COLO829 (cell line): ENCODE data around the gene NEDD4L.

ENCODE experiments used
- DNase-seq: peaks from one replicate; pipeline ENCODE4 v3.0.0; 2012; ENCODE audit warnings: low spot score

Gene NEDD4L

DNA sequence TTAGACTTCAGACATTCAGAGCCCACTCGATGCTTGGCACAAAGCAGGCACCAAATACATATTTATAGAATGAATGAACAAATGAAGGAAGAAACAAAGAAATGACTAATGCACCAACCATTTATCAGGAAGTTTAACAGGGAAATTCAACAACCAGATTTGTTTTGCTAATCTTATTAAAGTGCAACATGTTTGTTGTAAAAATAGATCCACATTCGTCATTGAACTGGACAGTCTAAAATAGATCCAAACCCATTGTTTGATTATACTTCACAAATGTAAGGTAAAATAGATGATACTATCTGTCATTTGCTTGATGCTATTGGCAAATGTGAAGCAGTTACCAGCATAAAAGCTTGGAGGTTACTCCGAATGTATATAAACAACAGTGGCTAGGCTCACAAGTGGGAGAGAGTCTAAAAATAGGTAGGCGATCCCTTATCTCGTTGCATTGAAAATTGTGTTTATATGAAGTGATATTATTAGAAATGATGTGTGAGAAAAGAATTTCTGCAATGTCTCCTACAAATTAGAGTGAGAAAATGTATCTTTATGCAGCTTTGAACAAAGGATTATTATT, 246.2 kb downstream of the NEDD4L start:
- DNase-seq = no peak

DNA sequence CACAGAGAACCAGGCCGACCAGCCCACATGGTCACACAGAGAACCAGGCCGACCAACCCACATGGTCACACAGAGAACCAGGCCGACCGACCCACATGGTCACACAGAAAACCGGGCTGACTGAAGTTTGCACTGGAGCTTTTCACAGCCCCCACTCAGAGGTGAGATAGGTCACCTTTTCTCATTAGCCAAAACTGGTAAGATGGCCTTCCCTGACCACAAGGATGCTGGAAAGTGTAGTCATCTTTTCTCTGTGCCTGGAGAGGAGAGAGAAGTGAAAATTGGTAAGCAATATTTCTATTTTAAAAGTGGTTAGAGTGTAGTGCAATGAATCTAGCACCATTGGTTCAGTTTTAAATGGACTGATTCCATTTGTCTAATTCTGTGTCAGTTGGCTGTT, 247.1 kb downstream of the NEDD4L start:
- no peak for DNase-seq

DNA sequence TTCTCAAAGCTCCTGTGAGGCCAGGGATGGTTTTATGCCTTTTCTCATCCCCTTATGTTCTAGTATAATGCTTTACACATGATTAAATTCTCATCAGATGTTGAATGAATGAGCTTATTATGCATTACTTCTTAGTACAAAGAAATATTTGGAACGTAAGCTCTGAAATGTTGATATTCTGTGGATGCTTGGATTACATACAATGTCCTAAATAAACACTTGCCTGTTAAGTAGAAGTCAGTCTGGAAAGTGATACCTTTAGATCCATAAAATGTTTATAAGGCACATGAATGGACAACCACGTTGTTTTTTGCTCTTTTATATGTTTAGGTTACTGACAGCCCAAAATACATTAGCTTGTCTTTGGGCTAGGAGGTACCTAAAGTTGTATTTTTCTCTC, 248.6 kb downstream of the NEDD4L start:
- no peak for DNase-seq

DNA sequence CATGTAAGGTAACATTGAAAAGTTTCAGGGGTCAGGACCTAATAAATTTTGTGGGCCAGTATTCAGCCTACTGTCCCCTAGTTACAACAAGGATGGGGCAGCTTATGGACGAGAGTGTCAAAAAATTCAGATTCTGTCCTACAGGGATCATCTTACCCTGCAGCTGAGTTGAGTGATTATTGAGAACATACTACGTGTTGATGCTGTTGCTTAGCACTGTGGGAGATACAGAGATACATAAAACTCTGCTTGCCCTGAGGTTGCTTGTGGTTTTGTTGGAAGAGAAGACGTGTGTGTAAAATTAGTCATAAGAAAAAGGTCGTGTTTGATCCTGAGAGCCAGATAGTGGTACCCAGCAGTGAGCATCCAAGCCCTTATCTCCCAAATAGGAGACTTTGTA, 253.2 kb downstream of the NEDD4L start:
- DNase-seq = no peak

DNA sequence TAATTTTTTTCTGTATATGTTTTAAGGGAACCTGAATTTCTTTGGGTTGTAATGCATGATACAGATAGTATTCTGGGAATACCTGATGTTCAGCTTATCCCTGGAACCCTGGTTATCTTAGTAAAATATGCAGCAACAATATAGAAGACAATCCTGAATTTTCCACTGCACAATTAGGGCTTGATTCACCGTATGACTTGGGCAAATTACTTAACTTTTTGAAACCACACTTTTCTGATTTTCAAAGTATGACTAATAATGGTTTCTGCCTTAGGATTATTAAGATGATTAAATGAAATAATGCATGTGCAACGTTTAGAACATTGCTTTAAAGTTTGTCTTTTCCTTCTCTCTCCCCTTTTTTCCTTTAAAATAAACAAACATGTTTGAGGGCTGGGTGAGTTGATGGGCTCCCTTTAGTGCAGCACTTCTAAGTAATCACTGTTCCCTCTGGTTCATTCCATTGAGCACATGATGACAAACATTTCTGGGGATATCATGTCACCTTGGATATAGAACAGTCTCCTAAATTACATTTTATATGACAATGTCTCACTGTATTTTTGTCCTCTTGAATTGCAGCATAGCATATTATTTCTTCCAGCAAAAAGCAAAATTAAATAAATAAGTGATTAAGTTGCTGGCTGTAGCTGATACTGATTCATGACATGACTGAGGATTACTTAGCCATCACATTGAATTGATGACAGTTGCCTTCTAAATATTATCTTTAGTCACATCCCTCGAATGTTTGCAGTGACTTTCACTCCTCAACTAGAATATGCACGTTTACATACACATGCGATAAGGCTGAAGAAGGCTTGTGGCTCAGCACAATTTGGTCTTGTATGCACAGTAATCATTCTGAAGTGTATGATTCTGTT, 254.5 kb downstream of the NEDD4L start:
- no peak for DNase-seq

DNA sequence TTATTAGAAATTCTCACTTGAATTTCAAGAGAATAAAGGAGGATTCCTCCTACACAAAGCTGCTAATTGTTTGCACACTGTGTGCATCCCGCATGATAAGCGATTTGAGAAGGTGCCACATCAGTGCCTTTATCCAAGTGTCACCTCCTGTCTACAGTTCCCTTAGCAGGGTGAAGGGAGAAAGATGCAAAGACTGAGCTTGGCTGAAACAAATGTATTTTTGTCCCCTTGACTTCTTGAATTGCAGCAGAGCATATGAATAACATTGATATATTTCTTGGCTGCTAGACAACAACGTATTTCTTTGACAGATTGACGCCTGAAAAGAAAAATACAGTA, 255.1 kb downstream of the NEDD4L start:
- DNase-seq = no peak

DNA sequence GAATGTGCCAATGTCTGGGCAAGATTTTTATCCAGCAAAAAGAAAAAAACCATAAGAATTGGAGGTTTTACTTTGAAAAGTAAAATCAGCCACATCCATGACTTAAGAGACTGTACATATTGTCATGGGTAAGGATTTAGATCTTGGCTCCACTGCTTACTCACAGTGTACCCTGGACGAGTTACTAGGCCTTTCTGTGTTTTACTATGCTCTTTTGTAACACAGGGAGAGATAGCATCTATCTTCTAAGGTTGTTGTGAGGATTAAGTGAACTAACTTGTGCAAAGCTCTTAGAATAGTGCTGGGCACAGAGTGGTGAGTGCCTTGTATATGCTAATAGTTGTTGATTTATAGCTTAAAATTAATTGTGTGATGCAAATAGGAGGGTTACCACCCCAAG, 255.9 kb downstream of the NEDD4L start:
- no peak for DNase-seq

DNA sequence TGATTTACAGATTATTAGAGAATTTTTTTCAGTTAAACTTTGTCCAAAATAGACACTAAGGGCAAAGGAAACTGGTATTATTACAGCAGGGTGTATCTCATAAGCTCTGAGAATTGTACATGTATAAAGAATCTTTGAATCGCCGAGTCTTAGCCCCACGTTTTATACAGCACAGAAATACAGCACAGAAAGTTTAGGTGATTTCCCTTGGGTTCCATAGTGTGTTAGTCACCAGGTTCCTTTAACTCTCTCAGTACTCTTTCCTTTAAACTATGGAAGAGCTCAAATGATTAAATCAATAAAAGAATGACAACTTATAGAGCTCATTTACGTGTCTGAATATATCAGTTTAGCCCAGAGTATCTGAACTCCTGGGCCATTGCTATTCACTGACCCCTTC, 256.8 kb downstream of the NEDD4L start:
- DNase-seq = no peak

DNA sequence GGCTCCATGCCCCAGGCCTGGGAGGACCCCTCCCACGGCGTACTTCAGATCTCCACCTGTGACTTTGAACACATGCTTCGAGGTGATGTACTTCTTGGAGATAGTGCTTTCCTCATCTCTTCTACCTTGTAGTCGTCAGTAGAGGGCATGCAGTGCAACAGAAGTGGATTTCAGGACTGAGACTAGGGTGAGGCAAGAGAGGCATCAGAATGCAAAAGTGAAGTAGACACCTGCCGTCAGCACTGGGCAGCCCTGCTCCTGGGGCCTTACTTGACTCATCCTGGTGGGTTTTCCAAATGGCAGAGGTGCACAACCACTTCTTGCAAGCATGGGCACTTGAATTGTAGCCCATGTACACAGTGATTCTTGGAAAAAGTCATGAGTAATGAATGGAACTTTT, 258.8 kb downstream of the NEDD4L start:
- no peak for DNase-seq

DNA sequence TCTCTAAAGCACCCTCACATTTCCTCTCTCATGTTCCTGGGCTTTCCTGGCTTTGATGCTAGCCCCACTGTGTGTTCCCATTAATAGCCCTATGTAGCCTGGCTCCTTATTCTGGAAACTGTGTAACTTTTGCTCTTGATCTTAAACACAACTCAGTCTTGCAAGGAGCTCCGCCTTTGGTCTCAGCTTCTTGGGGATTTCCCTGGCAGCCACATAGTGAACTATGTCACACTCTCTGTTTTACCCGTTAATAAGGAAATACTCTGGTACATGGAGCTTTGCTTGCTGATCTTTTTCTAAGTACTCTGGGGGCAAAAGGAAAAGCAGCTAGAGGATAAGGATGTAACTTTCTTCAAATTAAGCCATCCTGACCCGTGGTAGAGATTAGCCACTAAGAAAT, 259.3 kb downstream of the NEDD4L start:
- no peak for DNase-seq

DNA sequence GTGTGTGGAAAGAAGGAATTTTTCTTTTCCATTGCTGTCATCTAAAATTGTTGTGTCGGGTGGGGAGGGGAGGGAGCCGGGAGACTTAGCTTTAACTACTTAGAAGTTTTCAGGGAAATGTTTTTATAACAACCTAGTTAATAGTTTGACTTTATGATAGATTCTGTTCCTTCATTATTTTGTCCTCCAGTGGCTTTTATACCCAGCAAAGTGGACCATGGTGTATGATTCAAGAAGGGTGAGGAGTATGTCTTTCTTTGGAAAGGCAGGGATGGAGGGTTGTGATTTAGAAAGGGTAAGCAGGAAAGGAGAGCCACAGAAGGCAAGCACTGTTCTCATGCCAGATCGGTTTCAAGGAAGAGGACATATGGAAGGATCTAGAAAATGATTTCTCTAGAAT, 261.8 kb downstream of the NEDD4L start:
- no peak for DNase-seq

DNA sequence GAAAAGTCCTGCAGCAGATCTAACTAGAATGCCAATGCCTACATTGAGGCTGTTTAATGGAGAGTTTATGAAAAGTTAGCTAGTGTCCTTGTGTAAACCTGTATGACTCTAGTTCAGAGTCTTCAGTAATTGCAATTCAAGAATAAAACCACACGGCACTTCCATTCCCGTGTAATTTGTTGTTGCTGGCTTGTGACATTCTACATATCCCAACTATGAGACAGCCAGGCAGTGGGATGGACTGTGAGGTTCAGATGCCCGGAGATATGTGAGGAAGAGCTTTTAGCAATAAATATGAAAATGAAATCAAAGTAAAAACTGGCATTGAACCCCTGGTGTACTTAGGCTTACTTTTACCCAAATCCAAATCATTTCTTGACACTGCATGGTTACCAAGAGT, 263.4 kb downstream of the NEDD4L start:
- DNase-seq = no peak

DNA sequence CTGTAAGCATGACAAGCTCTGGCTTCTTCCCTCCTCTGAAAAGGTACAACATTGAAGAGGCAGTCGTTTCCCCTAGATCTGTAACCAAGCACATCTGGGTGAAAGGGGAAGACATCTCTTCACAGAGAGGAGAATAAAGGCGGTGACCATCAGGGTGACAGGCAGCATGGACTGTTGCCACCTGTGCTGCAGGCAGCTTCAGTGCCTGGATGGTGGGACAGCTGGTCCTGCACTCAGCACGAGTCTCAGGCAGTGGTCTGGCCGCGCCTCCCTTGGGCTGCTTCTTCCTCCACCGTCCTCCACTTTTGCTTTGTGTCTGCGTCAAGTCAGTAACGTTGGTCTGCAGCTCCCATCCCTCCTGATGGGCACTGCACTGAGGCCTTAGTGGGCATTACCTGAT, 264.4 kb downstream of the NEDD4L start:
- no peak for DNase-seq

DNA sequence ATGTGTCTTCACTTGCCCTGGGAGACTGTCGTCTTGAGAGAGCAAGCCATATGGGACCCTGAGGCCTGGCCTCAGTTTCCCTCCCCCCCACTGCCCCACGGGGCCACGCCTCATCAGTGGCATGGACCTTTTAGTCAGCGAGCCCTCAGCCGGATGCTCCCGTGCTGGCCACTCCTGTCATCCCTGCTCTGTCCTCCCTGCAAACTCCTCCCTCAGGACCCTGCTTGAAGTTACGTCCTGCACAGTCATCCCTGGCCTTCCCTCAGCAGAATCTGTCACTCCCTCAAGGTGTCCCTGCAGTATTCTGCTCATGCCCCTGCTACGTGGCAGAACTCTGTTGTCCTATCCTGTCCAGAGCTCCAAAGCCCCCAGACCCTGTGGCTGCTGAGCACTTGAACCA, 265.1 kb downstream of the NEDD4L start:
- no peak for DNase-seq

DNA sequence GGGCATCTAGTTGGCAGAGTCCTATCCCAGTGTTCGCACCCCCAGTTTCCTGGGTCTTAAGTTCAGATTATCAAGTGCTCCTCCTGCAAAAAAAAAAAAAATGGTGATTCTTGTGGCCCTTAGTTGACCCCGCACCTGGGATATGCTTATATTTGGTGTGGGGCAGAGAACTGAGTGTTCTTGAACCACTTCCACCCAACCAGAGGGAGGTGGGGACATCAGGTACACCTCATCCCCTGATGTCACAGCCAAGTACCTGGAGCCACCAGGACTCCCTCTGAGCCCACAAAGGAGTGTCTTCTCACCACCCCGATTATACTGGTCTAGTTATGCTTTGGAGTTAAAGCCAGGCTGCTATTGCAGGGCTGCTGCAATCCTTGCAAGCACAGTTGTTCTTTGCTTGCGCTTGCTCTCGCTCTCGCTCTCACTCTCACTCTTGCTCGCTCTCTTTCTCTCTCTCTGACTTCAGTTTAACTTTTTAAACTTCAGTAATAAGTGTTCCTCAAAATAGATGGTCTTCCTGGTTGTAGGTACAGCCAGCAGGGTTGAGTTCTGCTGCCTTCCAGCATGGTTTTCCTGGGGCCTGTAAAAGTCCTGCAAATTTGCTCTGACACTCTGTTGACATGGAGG, 265.7 kb downstream of the NEDD4L start:
- no peak for DNase-seq

DNA sequence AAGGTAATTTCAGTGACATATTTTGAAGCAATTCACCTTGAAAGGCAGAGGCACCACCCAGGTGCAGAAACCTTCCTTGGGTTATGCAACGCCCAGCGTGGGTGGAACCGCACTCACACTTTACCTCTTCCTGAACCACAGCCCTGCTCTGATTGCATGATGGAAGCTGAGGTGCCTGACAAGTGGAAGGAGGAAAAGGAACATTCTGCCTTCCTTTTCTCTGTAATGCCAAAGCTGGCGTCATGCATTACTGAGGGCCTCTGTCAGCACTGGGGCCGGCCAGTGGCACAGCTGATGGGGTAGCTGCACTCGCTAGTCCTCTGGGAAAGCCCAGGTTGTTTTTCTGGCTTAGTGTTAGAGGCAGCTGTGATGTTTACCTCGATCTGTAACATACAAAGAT, 266.5 kb downstream of the NEDD4L start:
- no peak for DNase-seq

DNA sequence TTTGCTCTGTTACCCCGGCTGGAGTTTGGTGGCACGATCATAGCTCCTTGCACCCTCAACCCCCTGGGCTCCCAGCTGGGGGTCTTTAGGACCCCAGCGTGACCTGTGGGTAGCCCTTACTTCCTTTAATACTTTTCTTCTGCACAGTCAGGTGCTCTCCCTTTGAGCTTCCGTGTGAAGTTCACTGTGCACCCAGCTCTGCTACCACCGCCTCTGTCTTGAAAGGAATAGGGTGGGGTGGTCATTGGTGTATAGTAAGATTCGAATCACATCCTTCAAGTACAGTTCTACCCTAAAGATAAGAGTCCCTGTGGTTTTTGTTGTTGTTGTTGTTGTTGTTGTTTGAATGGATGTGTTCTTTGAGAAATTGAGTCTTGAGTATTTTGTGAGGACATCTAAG, 267.4 kb downstream of the NEDD4L start:
- DNase-seq = no peak

DNA sequence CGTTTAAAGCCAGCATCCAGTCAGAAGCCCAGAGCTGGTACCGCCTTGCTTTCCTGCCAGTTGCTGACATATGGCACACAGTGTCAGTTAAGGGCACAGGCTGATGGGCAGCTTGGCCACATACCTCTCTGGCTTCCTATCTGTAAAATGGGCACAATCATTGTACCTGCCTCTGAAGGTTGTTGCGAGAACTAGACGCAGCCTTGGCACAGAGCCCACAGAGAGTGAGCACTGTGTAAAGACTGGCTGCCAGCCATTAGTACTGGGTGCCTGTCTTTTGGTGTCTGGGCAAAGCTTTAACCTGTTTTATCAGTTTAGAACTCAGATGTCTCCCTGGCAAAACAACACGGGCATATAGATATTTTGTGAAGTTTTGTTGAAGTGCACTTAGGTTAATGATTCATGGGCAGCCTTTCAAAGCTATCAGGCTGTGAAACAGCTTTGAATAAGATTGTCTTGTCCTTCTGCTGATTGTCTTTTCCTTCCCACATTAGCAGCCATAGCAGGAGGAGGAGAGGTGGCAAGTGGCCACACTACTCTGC, 269.5 kb downstream of the NEDD4L start:
- no peak for DNase-seq

DNA sequence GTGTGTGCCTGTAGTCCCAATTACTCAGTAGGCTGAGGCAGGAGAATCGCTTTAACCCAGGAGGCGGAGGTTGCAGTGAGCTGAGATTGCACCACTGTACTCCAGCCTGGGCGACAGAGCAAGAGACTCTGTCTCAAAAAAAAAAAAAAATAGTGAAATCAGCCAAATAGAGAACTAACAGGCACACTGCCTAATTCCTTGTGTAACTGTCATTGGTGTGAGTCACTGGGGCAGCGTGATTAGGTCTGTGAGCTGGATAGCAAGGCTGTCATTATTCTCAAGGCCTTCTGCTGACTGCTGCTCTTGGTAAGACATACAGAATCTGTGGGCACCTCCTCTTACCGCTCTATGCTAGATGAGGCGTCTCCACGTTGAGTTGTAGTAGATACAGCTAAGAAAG, 270.3 kb downstream of the NEDD4L start:
- DNase-seq = peak; percentile 66

DNA sequence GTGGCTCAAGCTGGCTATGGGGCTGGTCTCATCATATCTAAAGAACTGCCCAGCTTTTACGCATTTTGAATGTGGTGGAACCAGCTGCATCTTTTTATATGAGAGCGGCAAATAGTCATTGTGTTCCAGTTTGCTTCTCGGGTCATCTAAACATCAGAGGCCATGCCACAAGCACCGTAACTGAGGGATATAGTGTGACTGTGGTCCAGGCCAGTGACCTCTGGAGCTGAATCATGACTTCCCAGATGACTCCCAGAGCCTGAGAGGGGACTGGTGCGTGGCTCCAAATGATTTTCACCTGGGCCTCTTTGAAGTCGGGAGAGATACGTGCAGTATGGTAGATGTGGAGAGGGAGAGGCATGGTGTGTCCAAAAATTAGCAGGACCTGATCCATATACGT, 271.0 kb downstream of the NEDD4L start:
- no peak for DNase-seq

DNA sequence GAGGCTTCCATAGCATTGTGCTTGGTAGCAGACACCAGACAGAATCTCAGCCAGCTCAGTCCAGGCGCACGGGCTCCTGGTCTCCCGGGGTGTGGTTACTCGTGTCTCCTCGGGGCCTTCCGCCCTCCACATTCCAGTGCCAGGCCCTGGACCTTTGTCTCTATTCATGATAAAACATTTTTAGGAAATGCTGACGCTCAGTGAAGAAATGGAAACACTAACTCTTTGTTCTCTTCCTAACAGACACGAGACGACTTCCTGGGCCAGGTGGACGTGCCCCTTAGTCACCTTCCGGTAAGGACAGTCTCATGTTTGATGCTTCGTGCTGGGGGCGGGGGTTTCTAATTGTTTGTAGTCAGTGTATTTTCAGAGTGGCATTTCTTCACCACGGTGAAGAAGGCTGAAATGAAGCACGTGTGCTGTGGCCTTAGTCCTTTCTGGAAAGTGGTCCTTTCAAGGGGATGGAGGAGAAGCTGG, 271.8 kb downstream of the NEDD4L start:
- DNase-seq = peak; percentile 79

DNA sequence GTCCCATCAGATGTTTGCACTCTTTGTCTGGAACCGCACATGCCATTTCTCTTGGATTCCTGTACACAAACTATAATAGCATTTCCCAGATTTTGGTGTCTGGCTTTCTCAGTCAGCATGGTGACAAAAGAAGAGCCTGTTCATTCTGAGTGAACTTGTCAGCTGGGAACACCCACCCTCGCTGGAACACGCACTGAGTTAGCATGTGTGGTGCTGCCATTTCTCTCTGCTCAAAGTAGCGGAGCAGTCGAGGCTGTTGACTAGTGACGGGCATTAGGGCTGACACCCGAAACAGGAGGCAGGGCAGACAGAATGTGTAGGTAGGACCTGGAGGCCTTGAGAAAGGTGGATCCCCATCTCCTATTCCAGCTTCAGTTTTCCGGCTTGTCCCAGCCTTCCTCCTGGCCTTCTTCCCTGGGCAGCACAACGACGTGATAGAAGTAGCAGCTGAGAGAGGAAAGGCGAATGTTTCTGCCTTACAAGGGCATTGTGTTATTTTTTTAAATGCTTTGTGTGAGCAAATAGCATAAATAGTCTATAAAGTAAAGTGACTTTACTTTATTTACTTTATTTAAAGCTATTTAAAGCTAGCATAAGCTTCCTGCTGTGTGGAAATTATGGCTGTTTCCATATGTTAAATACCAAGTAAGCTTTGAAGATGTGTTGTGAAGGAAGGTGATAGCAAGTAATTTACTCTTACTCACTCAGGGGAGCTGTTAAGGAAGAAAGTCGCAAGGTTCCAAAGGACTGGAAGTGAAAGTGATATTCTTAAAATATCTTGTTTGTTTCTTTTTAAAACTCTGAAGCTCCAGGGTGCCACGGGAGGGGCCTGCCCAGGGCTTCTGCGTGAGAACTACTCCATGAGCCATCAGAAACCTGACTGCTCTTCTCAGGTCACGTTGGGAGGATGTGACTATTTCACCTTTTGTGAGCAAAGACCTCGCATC, 272.6 kb downstream of the NEDD4L start:
- DNase-seq = no peak
